Amygdala (tissue), 56 donors: ENCODE data around the gene DOCK11.
A peak's percentile ranks its signal among the peaks of the same experiment; 100 is the strongest.

ENCODE experiments used
- DNase-seq, 56 donors: peaks; one replicate each; lab custom pipeline; 2025; lab: John Stamatoyannopoulos, UW

Gene DOCK11

GRCh38 chrX:118526149-118526548 is 30.5 kb downstream of the DOCK11 start:
- DNase-seq = no peak

GRCh38 chrX:118528071-118528737 is 32.6 kb downstream of the DOCK11 start:
- peak in 2 of 56 donors; percentile 0 to 1 for DNase-seq

- no peak for DNase-seq
Measured at GRCh38 chrX:118530219-118530911, 34.8 kb downstream of the DOCK11 start.

- no peak for DNase-seq
Measured at GRCh38 chrX:118534716-118535493, 39.3 kb downstream of the DOCK11 start.

- DNase-seq = no peak
Measured at GRCh38 chrX:118536204-118536603, 40.6 kb downstream of the DOCK11 start.

- peak in 7 of 56 donors; percentile 0 to 23 (median 3) for DNase-seq
Measured at GRCh38 chrX:118536687-118537461, 41.3 kb downstream of the DOCK11 start.

GRCh38 chrX:118538386-118538785 is 42.8 kb downstream of the DOCK11 start:
- DNase-seq = no peak

GRCh38 chrX:118540342-118540741 is 44.7 kb downstream of the DOCK11 start:
- no peak for DNase-seq

- DNase-seq = no peak
Measured at GRCh38 chrX:118541482-118541881, 45.9 kb downstream of the DOCK11 start.

- DNase-seq = no peak
Measured at GRCh38 chrX:118545510-118545909, 49.9 kb downstream of the DOCK11 start.

GRCh38 chrX:118548841-118549240 is 53.2 kb downstream of the DOCK11 start:
- DNase-seq = no peak

- DNase-seq = no peak
Measured at GRCh38 chrX:118550792-118551191, 55.2 kb downstream of the DOCK11 start.

- no peak for DNase-seq
Measured at GRCh38 chrX:118551426-118551825, 55.8 kb downstream of the DOCK11 start.

GRCh38 chrX:118552121-118552900 is 56.7 kb downstream of the DOCK11 start:
- DNase-seq = no peak

GRCh38 chrX:118553042-118553710 is 57.6 kb downstream of the DOCK11 start:
- DNase-seq = no peak

GRCh38 chrX:118554511-118554910 is 58.9 kb downstream of the DOCK11 start:
- DNase-seq = no peak

GRCh38 chrX:118558926-118559325 is 63.3 kb downstream of the DOCK11 start:
- DNase-seq = no peak

- no peak for DNase-seq
Measured at GRCh38 chrX:118560489-118560888, 64.9 kb downstream of the DOCK11 start.

- DNase-seq = no peak
Measured at GRCh38 chrX:118562582-118563164, 67.1 kb downstream of the DOCK11 start.
